Activated naive CD8-positive, alpha-beta T cell treated with anti-CD3 and anti-CD28 coated beads for 36 hours (primary cell): ENCODE results near the gene ARNT2. TPM values are rescaled to one million over a fixed set of nuclear protein-coding genes. Genes with fewer than 3 reads are reported as not detected.
"Not testable (repeated sequence)": the region's sequence is repeated elsewhere in the genome, so short reads cannot be mapped to it uniquely, and the experiment has no call there.

Source experiments
- DNase-seq: peaks from one replicate; pipeline ENCODE4 v3.0.0; 2021
- H3K27ac Mint-ChIP-seq: one replicate; pipeline ENCODE4 v1.8.0; 2022; ENCODE audit warnings: mild to moderate bottlenecking, moderate library complexity, mixed read lengths
- H3K27me3 Mint-ChIP-seq: one replicate; pipeline ENCODE4 v1.8.0; 2022; ENCODE audit warnings: mild to moderate bottlenecking, mixed read lengths
- H3K36me3 Mint-ChIP-seq: one replicate; pipeline ENCODE4 v1.8.0; 2021; ENCODE audit warnings: mild to moderate bottlenecking, mixed read lengths
- H3K4me1 Mint-ChIP-seq: one replicate; pipeline ENCODE4 v1.8.0; 2021; ENCODE audit warnings: mixed read lengths
- H3K4me3 Mint-ChIP-seq: one replicate; pipeline ENCODE4 v1.8.0; 2022; ENCODE audit warnings: mild to moderate bottlenecking, moderate library complexity, mixed read lengths
- H3K9me3 Mint-ChIP-seq: one replicate; pipeline ENCODE4 v1.8.0; 2022; ENCODE audit warnings: mixed read lengths
- total RNA-seq, 2 experiments: library from RNA; stranded (reverse); gene quantifications; one replicate each; pipeline ENCODE4 v1.2.3, GENCODE V29; 2021

Gene ARNT2
- total RNA-seq, 2 experiments from 2014 or later, result not detected

- not testable (repeated sequence) for DNase-seq, H3K9me3 Mint-ChIP-seq, H3K4me1 Mint-ChIP-seq, H3K27me3 Mint-ChIP-seq, H3K36me3 Mint-ChIP-seq, H3K4me3 Mint-ChIP-seq, H3K27ac Mint-ChIP-seq
Measured at GRCh38 chr15:80647424-80647823, 243.2 kb downstream of the ARNT2 start.

Other genes starting within 250 kb of the ARNT2 start
- gene CTXND1, start 152.2 kb upstream of the ARNT2 start, total RNA-seq, result not detected